Testis (tissue), 3 donors: ENCODE measurements around the gene SLC22A23. TPM values are rescaled to one million over a fixed set of nuclear protein-coding genes. Genes with fewer than 3 reads are reported as not detected.

Experiments
- DNase-seq: peaks from one replicate; pipeline ENCODE4 v3.0.0-alpha.2; 2019
- H3K27ac ChIP-seq, 2 donors: fragments of 200-600 bp; sonication (generic); one replicate each; pipeline ENCODE4 v1.5.1; 2019
- H3K27me3 ChIP-seq: fragments of 200-600 bp; sonication (generic); one replicate; pipeline ENCODE4 v1.5.1; 2019
- H3K36me3 ChIP-seq: fragments of 200-600 bp; sonication (generic); one replicate; pipeline ENCODE4 v1.5.1; 2017; ENCODE audit warnings: low read depth; ENCODE audit errors: missing control alignments
- H3K4me1 ChIP-seq: fragments of 200-600 bp; sonication (generic); one replicate; pipeline ENCODE4 v1.5.1; 2019
- H3K4me3 ChIP-seq, 2 donors: fragments of 200-600 bp; sonication (generic); one replicate each; pipeline ENCODE4 v1.5.1; 2017 to 2019
- H3K9me3 ChIP-seq: fragments of 200-600 bp; sonication (generic); one replicate; pipeline ENCODE4 v1.5.1; 2017
- POLR2A ChIP-seq: fragments of 450-650 bp; IDR thresholded peaks from one replicate; pipeline ENCODE4 v1.6.1; 2017; ENCODE audit warnings: antibody characterized with exemption, mild to moderate bottlenecking, moderate library complexity
- WGBS, 2 donors: methylation state at CpG; one replicate each; pipeline ENCODE4 v1.1.5; 2018; 5-methylcytosine and 5-hydroxymethylcytosine counted together
- intact Hi-C: fragments of 100-400 bp; cut with DNase I; formaldehyde crosslinking; loops from one replicate; pipeline ENCODE4 v1.15.1; 2023; ENCODE audit warnings: low total_unique reads
- polyA plus RNA-seq: library from polyadenylated mRNA; stranded (reverse); fragments of 350-450 nt; fragmentation: Illumina TruSeq; extraction: RNeasy Lipid Tissue Mini Kit (QIAGEN cat#74804); gene quantifications from one replicate; pipeline ENCODE4 v1.2.3, GENCODE V29; 2014; ENCODE audit warnings: low read depth, low replicate concordance; ENCODE audit not compliant: insufficient read depth
- total RNA-seq, 2 donors: library from RNA; depleted of rRNA; stranded (reverse); fragments of >200 nt; gene quantifications; one replicate each; pipeline ENCODE4 v1.2.3, GENCODE V29; 2016
- TF ChIP-seq, protein P1 (sequence below), 3 experiments: fragments of 450-650 bp in 2 of 3; fragments of 200-600 bp in 1 of 3; sonication (generic) in 1 of 3; IDR thresholded peaks; one replicate each; pipeline ENCODE4 v1.5.1; 2016 to 2019; ENCODE audit warnings: antibody characterized with exemption in 3 of 3, mild to moderate bottlenecking in 2 of 3, moderate library complexity in 1 of 3

SLC22A23 gene
- total and polyA plus RNA-seq, 3 donors from 2014 or later = 9.0 to 20.9 (median 14.9) TPM

DNA sequence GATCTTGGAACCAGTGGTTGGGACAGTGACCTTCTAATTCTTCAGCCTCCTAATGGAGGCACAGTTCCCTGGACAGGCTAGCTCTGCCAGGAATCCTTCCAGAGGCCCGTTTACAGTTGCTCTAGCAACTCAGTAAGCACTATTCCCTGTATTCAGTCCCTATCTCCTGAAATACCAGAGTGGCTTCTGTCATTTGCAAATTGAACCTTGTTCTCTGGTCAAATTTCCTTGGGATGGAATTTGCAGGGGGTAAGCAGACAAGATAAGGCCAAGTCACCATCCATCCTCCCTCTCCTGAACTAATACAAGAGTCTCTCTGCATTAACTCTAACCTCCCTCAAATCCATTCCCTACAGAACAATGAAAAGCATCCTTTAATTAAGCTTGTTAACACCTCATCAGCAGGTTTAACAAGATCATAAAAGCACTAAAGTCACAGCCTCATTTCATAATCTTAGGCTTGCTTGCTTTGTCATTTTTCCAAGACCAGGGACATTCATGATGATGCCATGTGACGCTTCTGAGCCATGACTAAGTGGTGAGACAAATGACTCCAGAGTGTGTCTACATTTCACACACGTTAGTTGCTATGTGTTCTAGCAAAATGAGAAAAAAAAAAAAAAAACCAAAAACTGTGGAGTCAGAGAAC is 37.1 kb downstream of the SLC22A23 start:
- no peak for DNase-seq
- no peak for TF ChIP-seq POLR2A
- Histone ChIP-seq H3K4me1 (no peaks in the 10 kb centered on the region), H3K4me3 (no peak overlapping the region), H3K27ac (no peak overlapping the region), H3K27me3 (no peaks in the 10 kb centered on the region), H3K36me3 (no peaks in the 10 kb centered on the region), H3K9me3 (no peaks in the 10 kb centered on the region)
- WGBS, 2 donors = 79 to 86% methylated on average over 3 of the region's 3 CpGs
- intact Hi-C loops = no loop called here

DNA sequence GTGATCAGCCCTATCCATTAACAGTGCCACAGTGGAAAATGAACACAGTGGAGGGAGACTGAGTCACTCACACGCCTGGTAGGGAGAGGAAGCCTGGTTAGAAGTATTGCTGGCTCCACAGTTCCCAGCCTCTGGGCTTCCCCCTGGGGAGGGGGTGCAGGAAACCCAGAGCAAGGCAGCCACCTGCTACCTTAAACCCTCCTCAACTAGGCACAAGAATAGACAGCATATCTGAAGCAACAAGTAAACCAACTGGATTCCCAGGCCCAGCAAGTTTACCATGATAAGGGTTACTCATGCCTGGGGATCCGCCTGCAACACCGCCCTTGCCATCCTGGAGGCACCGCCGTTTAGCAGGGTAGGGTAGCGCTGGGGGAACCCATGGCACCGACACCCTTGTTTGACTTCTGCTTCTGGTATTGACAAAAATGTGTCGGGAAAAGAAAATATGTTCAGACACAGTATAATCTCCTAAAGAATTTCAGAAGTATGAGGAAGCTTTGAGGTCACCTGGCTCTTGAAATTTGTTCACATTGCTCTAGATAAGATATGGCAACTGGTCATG is 38.3 kb downstream of the SLC22A23 start:
- WGBS, 2 donors = 90 to 91% methylated on average over 7 to 8 of the region's 8 CpGs
- Histone ChIP-seq H3K27ac (no peak overlapping the region), H3K9me3 (no peaks in the 10 kb centered on the region), H3K4me1 (no peaks in the 10 kb centered on the region), H3K4me3 (no peak overlapping the region), H3K36me3 (no peaks in the 10 kb centered on the region), H3K27me3 (no peaks in the 10 kb centered on the region)
- intact Hi-C loops = no loop called here
- DNase-seq = no peak
- TF ChIP-seq, protein P1, sequence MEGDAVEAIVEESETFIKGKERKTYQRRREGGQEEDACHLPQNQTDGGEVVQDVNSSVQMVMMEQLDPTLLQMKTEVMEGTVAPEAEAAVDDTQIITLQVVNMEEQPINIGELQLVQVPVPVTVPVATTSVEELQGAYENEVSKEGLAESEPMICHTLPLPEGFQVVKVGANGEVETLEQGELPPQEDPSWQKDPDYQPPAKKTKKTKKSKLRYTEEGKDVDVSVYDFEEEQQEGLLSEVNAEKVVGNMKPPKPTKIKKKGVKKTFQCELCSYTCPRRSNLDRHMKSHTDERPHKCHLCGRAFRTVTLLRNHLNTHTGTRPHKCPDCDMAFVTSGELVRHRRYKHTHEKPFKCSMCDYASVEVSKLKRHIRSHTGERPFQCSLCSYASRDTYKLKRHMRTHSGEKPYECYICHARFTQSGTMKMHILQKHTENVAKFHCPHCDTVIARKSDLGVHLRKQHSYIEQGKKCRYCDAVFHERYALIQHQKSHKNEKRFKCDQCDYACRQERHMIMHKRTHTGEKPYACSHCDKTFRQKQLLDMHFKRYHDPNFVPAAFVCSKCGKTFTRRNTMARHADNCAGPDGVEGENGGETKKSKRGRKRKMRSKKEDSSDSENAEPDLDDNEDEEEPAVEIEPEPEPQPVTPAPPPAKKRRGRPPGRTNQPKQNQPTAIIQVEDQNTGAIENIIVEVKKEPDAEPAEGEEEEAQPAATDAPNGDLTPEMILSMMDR (IDR thresholded peaks at IDR 0.05) = no peak
- TF ChIP-seq POLR2A = no peak

DNA sequence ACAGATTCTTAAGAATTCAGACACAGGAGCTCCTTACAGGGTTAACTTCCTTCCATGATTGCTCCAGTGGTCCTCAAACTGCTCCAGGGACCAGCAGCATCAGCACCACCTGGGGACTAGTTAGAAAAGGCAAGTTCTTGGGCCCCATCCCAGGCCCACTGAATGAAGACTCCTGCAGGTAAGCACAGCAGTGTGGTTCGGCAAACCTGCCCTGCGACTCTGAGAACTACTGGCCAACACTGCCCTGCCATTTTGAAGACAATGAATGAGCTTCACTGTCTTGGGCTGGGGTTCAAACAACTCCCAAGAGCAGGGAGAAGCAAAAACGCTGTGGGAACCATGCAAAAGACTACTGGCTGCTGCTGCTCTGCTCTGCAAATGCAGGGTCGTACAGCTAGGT is 39.4 kb downstream of the SLC22A23 start:
- H3K36me3 ChIP-seq = no peaks in the 10 kb centered on the region
- no peaks in the 10 kb centered on the region for H3K27me3 ChIP-seq
- no peaks in the 10 kb centered on the region for H3K4me1 ChIP-seq
- intact Hi-C loops = no loop called here
- no peaks in the 10 kb centered on the region for H3K9me3 ChIP-seq
- DNase-seq = no peak
- H3K27ac ChIP-seq = no peak overlapping the region
- H3K4me3 ChIP-seq = no peak overlapping the region
- TF ChIP-seq POLR2A = no peak
- TF ChIP-seq, protein P1 (IDR thresholded peaks at IDR 0.05) = no peak
- WGBS, 2 donors = 74 to 89% methylated on average over 2 to 4 of the region's 4 CpGs

DNA sequence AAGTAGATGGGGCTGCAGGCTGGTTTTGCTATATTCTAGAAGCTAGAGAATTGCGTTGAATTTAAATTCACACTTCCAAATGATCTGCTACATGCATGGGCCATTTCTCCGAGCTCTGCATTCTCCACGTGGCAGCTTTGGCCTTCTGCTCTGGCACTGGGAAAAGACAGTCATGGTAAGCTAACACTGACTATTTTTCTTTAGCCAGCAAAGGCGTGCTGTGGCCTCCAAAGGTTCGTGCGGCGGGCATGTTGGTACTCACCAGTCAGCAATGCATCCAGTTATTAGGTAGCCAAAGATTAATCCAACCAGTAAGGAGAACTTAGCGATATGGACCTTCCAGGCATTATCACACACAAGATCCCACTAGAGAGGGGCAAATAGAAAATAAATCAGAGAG is 41.4 kb downstream of the SLC22A23 start:
- Histone ChIP-seq H3K4me1 (no peaks in the 10 kb centered on the region), H3K36me3 (no peaks in the 10 kb centered on the region), H3K27me3 (no peaks in the 10 kb centered on the region), H3K4me3 (no peak overlapping the region), H3K9me3 (no peaks in the 10 kb centered on the region), H3K27ac (no peak overlapping the region)
- intact Hi-C loops = no loop called here
- no peak for DNase-seq
- 90 to 95% methylated on average over 8 of the region's 8 CpGs for WGBS, 2 donors
- TF ChIP-seq POLR2A = no peak
- TF ChIP-seq, protein P1 (IDR thresholded peaks at IDR 0.05) = no peak

DNA sequence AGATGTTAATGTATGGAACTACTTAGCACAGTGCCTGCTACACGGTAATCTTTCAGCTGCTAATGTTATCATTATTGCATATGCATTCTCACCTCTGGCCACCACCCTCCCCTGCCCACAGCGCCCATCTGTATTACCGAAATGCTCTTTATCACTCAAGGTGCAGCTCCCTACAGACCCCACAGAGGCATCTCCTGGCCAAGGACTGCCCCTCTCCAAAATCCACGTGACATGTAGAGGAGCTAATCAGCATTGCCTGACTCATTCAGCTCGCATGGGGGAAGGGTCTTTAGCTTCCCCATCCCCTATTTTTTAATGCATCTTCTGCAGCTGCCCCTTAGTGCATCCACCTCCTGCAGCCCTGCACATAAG is 41.8 kb downstream of the SLC22A23 start:
- no peak overlapping the region for H3K27ac ChIP-seq
- H3K27me3 ChIP-seq = no peaks in the 10 kb centered on the region
- no peak for TF ChIP-seq POLR2A
- TF ChIP-seq, protein P1 (IDR thresholded peaks at IDR 0.05) = no peak
- no peak overlapping the region for H3K4me3 ChIP-seq
- intact Hi-C loops = no loop called here
- H3K36me3 ChIP-seq = no peaks in the 10 kb centered on the region
- 65 to 75% methylated on average over 5 of the region's 5 CpGs for WGBS, 2 donors
- no peaks in the 10 kb centered on the region for H3K4me1 ChIP-seq
- no peaks in the 10 kb centered on the region for H3K9me3 ChIP-seq
- DNase-seq = no peak
